Raji (cell line): ENCODE measurements around the gene LRRTM3.

Experiments
- POLR2A ChIP-seq: IDR thresholded peaks from 2 replicates; pipeline ENCODE4 v1.6.1; 2011; ENCODE audit warnings: low read depth, low read length, control low read depth; ENCODE audit not compliant: insufficient read depth

The LRRTM3 gene

GRCh38 chr10:67043041-67043440 lies 117.2 kb downstream of the LRRTM3 start:
- TF ChIP-seq POLR2A = no peak

GRCh38 chr10:67045404-67045803 lies 119.6 kb downstream of the LRRTM3 start:
- TF ChIP-seq POLR2A = no peak

- TF ChIP-seq POLR2A = no peak
Measured at GRCh38 chr10:67046507-67046906, 120.7 kb downstream of the LRRTM3 start.

GRCh38 chr10:67049988-67050387 lies 124.2 kb downstream of the LRRTM3 start:
- no peak for TF ChIP-seq POLR2A

- no peak for TF ChIP-seq POLR2A
Measured at GRCh38 chr10:67050415-67050814, 124.6 kb downstream of the LRRTM3 start.

- no peak for TF ChIP-seq POLR2A
Measured at GRCh38 chr10:67072654-67073053, 146.8 kb downstream of the LRRTM3 start.

- no peak for TF ChIP-seq POLR2A
Measured at GRCh38 chr10:67075491-67075971, 149.7 kb downstream of the LRRTM3 start.

GRCh38 chr10:67076144-67076543 lies 150.3 kb downstream of the LRRTM3 start:
- TF ChIP-seq POLR2A = no peak

- TF ChIP-seq POLR2A = no peak
Measured at GRCh38 chr10:67077376-67077775, 151.5 kb downstream of the LRRTM3 start.

GRCh38 chr10:67079126-67079525 lies 153.3 kb downstream of the LRRTM3 start:
- no peak for TF ChIP-seq POLR2A

- no peak for TF ChIP-seq POLR2A
Measured at GRCh38 chr10:67086327-67087134, 160.7 kb downstream of the LRRTM3 start.

GRCh38 chr10:67087135-67087425 lies 161.2 kb downstream of the LRRTM3 start:
- TF ChIP-seq POLR2A = no peak

- TF ChIP-seq POLR2A = no peak
Measured at GRCh38 chr10:67088036-67088435, 162.2 kb downstream of the LRRTM3 start.

GRCh38 chr10:67095531-67095930 lies 169.7 kb downstream of the LRRTM3 start:
- no peak for TF ChIP-seq POLR2A

GRCh38 chr10:67098461-67098860 lies 172.6 kb downstream of the LRRTM3 start:
- TF ChIP-seq POLR2A = no peak

GRCh38 chr10:67100951-67101350 lies 175.1 kb downstream of the LRRTM3 start:
- no peak for TF ChIP-seq POLR2A

- no peak for TF ChIP-seq POLR2A
Measured at GRCh38 chr10:67107670-67108069, 181.8 kb downstream of the LRRTM3 start.
